ENCODE measurements around the gene PGAP1.

Gene PGAP1

GRCh38 chr2:196917802-196918201, 8.7 kb downstream of the PGAP1 start:
- H3K4me3 ChIP-seq (ENCODE audit: low read length, poor library complexity, severe bottlenecking), result no peak overlapping the region
- H3K9me3 ChIP-seq (ENCODE audit: insufficient read depth, low read depth, low read length), result peaks cover 7% of the 10 kb centered on the region; the same call in 1 of the 2 replicates
- H2AFZ ChIP-seq (ENCODE audit: low read length), result no peak overlapping the region
- H4K20me1 ChIP-seq (ENCODE audit: insufficient read depth, low read length, poor library complexity, severe bottlenecking), result no peaks in the 10 kb centered on the region
- TF ChIP-seq CTCF (conservative IDR thresholded peaks at IDR 0.05; ENCODE audit: low read length) (no peak), EZH2phosphoT487 (IDR thresholded peaks at IDR 0.05; ENCODE audit: borderline replicate concordance) (no peak)
- no peaks in the 10 kb centered on the region for H3K27me3 ChIP-seq (ENCODE audit: insufficient read depth, low read length, poor library complexity, severe bottlenecking)
- peaks cover 60% of the 10 kb centered on the region for H3K4me1 ChIP-seq (ENCODE audit: insufficient read depth, low read length, poor library complexity, severe bottlenecking)
- no peak overlapping the region for H3K9ac ChIP-seq (ENCODE audit: low read depth, low read length, poor library complexity, severe bottlenecking)
- peaks cover 7% of the 10 kb centered on the region; the same call in 1 of the 2 replicates for H3F3A ChIP-seq (ENCODE audit: low read depth)
- no peak overlapping the region for H3K4me2 ChIP-seq (ENCODE audit: low read depth, low read length, poor library complexity, severe bottlenecking)
- H3K36me3 ChIP-seq (ENCODE audit: insufficient read depth, low read length), result peaks cover 26% of the 10 kb centered on the region
- H3K9me2 ChIP-seq (replicated peaks; ENCODE audit: low read depth, low read length), result no peaks in the 10 kb centered on the region
- peaks cover 26% of the 10 kb centered on the region for H3K79me2 ChIP-seq (ENCODE audit: insufficient read depth, low read length)

- Histone ChIP-seq H3K36me3 (ENCODE audit: insufficient read depth, low read length) (peaks cover 26% of the 10 kb centered on the region), H3K79me2 (ENCODE audit: insufficient read depth, low read length) (peaks cover 6% of the 10 kb centered on the region; the same call in 1 of the 2 replicates), H3K4me3 (ENCODE audit: low read length, poor library complexity, severe bottlenecking) (peak overlapping the region; percentile 54), H2AFZ (ENCODE audit: low read length) (no peak overlapping the region), H3K27me3 (ENCODE audit: insufficient read depth, low read length, poor library complexity, severe bottlenecking) (no peaks in the 10 kb centered on the region), H3F3A (ENCODE audit: low read depth) (peaks cover 7% of the 10 kb centered on the region; the same call in 1 of the 2 replicates), H3K9me2 (replicated peaks; ENCODE audit: low read depth, low read length) (no peaks in the 10 kb centered on the region), H3K4me2 (ENCODE audit: low read depth, low read length, poor library complexity, severe bottlenecking) (peak overlapping the region; percentile 60), H3K9me3 (ENCODE audit: insufficient read depth, low read depth, low read length) (peaks cover 7% of the 10 kb centered on the region; the same call in 1 of the 2 replicates), H3K4me1 (ENCODE audit: insufficient read depth, low read length, poor library complexity, severe bottlenecking) (peaks cover 40% of the 10 kb centered on the region), H3K9ac (ENCODE audit: low read depth, low read length, poor library complexity, severe bottlenecking) (peak overlapping the region; percentile 29), H4K20me1 (ENCODE audit: insufficient read depth, low read length, poor library complexity, severe bottlenecking) (no peaks in the 10 kb centered on the region)
- no peak for TF ChIP-seq EZH2phosphoT487 (IDR thresholded peaks at IDR 0.05; ENCODE audit: borderline replicate concordance)
- no peak for TF ChIP-seq CTCF (conservative IDR thresholded peaks at IDR 0.05; ENCODE audit: low read length)
Observed at GRCh38 chr2:196915507-196916189, 10.9 kb downstream of the PGAP1 start.

- Histone ChIP-seq H3K4me1 (ENCODE audit: insufficient read depth, low read length, poor library complexity, severe bottlenecking) (peaks cover 34% of the 10 kb centered on the region), H3K4me2 (ENCODE audit: low read depth, low read length, poor library complexity, severe bottlenecking) (peak overlapping the region; percentile 60), H3F3A (ENCODE audit: low read depth) (peaks cover 7% of the 10 kb centered on the region; the same call in 1 of the 2 replicates), H3K9ac (ENCODE audit: low read depth, low read length, poor library complexity, severe bottlenecking) (no peak overlapping the region), H2AFZ (ENCODE audit: low read length) (no peak overlapping the region), H3K9me3 (ENCODE audit: insufficient read depth, low read depth, low read length) (peaks cover 7% of the 10 kb centered on the region; the same call in 1 of the 2 replicates), H3K9me2 (replicated peaks; ENCODE audit: low read depth, low read length) (no peaks in the 10 kb centered on the region), H3K27me3 (ENCODE audit: insufficient read depth, low read length, poor library complexity, severe bottlenecking) (no peaks in the 10 kb centered on the region), H3K36me3 (ENCODE audit: insufficient read depth, low read length) (peaks cover 26% of the 10 kb centered on the region), H3K79me2 (ENCODE audit: insufficient read depth, low read length) (no peaks in the 10 kb centered on the region), H3K4me3 (ENCODE audit: low read length, poor library complexity, severe bottlenecking) (peak overlapping the region; percentile 54), H4K20me1 (ENCODE audit: insufficient read depth, low read length, poor library complexity, severe bottlenecking) (no peaks in the 10 kb centered on the region)
- TF ChIP-seq CTCF (conservative IDR thresholded peaks at IDR 0.05; ENCODE audit: low read length), result no peak
- TF ChIP-seq EZH2phosphoT487 (IDR thresholded peaks at IDR 0.05; ENCODE audit: borderline replicate concordance), result no peak
Observed at GRCh38 chr2:196914867-196915460, 11.5 kb downstream of the PGAP1 start.

Measured in Loucy (cell line).